PC-9 (cell line): ENCODE measurements around the gene RUBCN.

Experiments used
- EZH2 ChIP-seq: fragments of 200-600 bp; sonication (generic); IDR thresholded peaks from 2 replicates; pipeline ENCODE4 v1.8.0; 2017; ENCODE audit warnings: antibody characterized with exemption, low read depth
- TF ChIP-seq, protein P1 (sequence below): fragments of 200-600 bp; sonication (generic); conservative IDR thresholded peaks from 2 replicates; pipeline ENCODE4 v1.6.1; 2017; ENCODE audit warnings: mixed run types, antibody characterized with exemption, mild to moderate bottlenecking, moderate library complexity

DNA sequence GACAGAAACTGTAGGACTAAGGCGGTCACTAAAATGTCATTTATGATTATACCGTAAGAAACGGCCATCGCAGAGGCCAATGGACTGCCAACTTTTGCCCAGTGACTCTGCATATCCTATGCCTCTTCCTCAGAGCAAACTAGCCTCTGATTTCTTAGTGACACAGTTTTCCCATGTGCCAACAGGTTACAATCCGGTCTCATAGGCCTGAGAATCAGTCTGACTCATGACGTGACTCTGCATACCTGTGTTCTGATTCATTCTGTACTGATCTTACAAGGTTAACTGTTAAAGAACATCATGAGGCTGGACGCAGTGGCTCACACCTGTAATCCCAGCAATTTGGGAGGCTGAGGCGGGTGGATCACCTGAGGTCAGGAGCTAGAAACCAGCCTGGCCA lies 17.8 kb downstream of the RUBCN start:
- TF ChIP-seq, protein P1, sequence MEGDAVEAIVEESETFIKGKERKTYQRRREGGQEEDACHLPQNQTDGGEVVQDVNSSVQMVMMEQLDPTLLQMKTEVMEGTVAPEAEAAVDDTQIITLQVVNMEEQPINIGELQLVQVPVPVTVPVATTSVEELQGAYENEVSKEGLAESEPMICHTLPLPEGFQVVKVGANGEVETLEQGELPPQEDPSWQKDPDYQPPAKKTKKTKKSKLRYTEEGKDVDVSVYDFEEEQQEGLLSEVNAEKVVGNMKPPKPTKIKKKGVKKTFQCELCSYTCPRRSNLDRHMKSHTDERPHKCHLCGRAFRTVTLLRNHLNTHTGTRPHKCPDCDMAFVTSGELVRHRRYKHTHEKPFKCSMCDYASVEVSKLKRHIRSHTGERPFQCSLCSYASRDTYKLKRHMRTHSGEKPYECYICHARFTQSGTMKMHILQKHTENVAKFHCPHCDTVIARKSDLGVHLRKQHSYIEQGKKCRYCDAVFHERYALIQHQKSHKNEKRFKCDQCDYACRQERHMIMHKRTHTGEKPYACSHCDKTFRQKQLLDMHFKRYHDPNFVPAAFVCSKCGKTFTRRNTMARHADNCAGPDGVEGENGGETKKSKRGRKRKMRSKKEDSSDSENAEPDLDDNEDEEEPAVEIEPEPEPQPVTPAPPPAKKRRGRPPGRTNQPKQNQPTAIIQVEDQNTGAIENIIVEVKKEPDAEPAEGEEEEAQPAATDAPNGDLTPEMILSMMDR: no peak
- TF ChIP-seq EZH2: no peak
